Activated CD4-positive, alpha-beta T cell treated with anti-CD3 and anti-CD28 coated beads for 36 hours (primary cell): Measurements from ENCODE around the gene CABP4. TPM values are rescaled to one million over a fixed set of nuclear protein-coding genes. Genes with fewer than 3 reads are reported as not detected.

Experiments
- ATAC-seq: fragments of 200-7000 bp; cut with Tn5 transposase; one replicate; pipeline ENCODE4 v1.10.0; 2021; ENCODE audit warnings: mild to moderate bottlenecking, moderate library complexity
- CTCF ChIA-PET: fragments of 350-600 bp; sonication (Branson Sonifier 250); formaldehyde crosslinking; loops from one replicate; lab custom pipeline; 2021; ENCODE audit warnings: antibody characterized with exemption; lab: Charles Lee
- POLR2A ChIA-PET: fragments of 350-600 bp; sonication (Branson Sonifier 250); formaldehyde crosslinking; loops from one replicate; lab custom pipeline; 2021; ENCODE audit warnings: antibody characterized with exemption, inconsistent platforms; lab: Charles Lee
- DNase-seq: peaks from one replicate; pipeline ENCODE4 v3.0.0-alpha.2; 2020
- H3K27ac Mint-ChIP-seq: one replicate; pipeline ENCODE4 v1.8.0; 2021; ENCODE audit warnings: mixed read lengths
- H3K27me3 Mint-ChIP-seq: one replicate; pipeline ENCODE4 v1.8.0; 2021; ENCODE audit warnings: mixed read lengths
- H3K36me3 Mint-ChIP-seq: one replicate; pipeline ENCODE4 v1.8.0; 2021; ENCODE audit warnings: low read depth, mixed read lengths
- H3K4me1 Mint-ChIP-seq: one replicate; pipeline ENCODE4 v1.8.0; 2021; ENCODE audit warnings: mixed read lengths
- H3K4me3 Mint-ChIP-seq: one replicate; pipeline ENCODE4 v1.8.0; 2021; ENCODE audit warnings: mild to moderate bottlenecking, moderate library complexity, mixed read lengths
- H3K9me3 Mint-ChIP-seq: one replicate; pipeline ENCODE4 v1.8.0; 2021; ENCODE audit warnings: low read depth, mixed read lengths
- intact Hi-C, 2 experiments: fragments of 100-400 bp; cut with DNase I in 1 of 2; cut with micrococcal nuclease in 1 of 2; formaldehyde crosslinking; loops; one replicate each; pipeline versions ENCODE4 v1.14.2 to v1.15.1; 2022 to 2024; cut with DNase I, micrococcal nuclease
- total RNA-seq, 2 experiments: library from RNA; stranded (reverse); gene quantifications; one replicate each; pipeline ENCODE4 v1.2.3, GENCODE V29; 2021

Gene CABP4
- under 1 TPM; 0.37 to 0.46 TPM for total RNA-seq

DNA sequence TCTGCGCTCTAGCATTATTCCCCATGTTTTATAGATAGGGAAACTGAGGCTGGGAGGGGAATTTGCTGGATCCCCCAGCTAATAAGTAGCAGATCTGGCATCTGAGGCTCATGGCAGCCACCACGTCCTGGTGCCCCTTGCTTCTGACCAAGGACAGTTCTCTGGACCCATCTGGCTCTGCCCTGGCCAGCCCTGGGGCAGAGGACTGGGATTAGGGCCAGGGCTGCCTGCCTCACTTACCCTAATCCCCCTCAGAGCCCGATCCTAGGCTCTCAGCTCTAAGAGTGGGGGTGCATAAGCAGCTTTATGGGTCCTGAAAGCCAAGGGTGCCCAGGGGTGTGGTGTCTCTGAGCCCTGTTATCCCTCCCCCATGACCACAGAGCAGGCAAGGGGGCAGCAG, at the start of gene CABP4:
TSS of gene CABP4 (plus strand) at position 301 of the 400 bp plus-strand sequence. CDS start at position 371, 70 bp downstream.
- intact Hi-C loops, result no loop called here
- no peak within 1 kb of the TSS for H3K4me3 Mint-ChIP-seq
- POLR2A ChIA-PET, result no interaction called here
- no peaks in the 10 kb centered on the region for H3K9me3 Mint-ChIP-seq
- no peaks in the 10 kb centered on the region for H3K36me3 Mint-ChIP-seq
- CTCF ChIA-PET, result no interaction called here
- ATAC-seq (no peak), DNase-seq (no peak)
- H3K4me1 Mint-ChIP-seq, result peaks cover 7% of the 10 kb centered on the region
- H3K27ac Mint-ChIP-seq, result no peak within 1 kb of the TSS
- no peaks in the 10 kb centered on the region for H3K27me3 Mint-ChIP-seq

GRCh38 chr11:67405688-67406339, 49.3 kb upstream of the CABP4 start:
- ChIA-PET CTCF (interaction anchor here (1.0 to 5.2 kb wide), 5 partner anchors 10 to 165 kb away, joined by 3 to 34 read pairs (median 4); partner anchors contain the start of gene POLD4), POLR2A (interaction anchor here (2.5 kb wide), 1 partner anchor 14 kb away, joined by 14 read pairs; no protein-coding TSS in a partner anchor)
- Mint-ChIP-seq H3K4me1 (peaks cover 58% of the 10 kb centered on the region), H3K4me3 (peak overlapping the region; percentile 85), H3K9me3 (no peaks in the 10 kb centered on the region), H3K36me3 (peaks cover 45% of the 10 kb centered on the region), H3K27me3 (no peaks in the 10 kb centered on the region), H3K27ac (peak overlapping the region; percentile 87)
- DNase-seq (no peak), ATAC-seq (no peak)
- intact Hi-C loops, result loop anchor here (2.0 to 10.0 kb wide), 2 partner anchors 33 to 719 kb away; partner anchors contain the start of gene CHKA (in 1 of the 2)

GRCh38 chr11:67406420-67406968, 48.7 kb upstream of the CABP4 start:
- no peak for ATAC-seq
- POLR2A ChIA-PET, result interaction anchor here (0.6 kb wide), 1 partner anchor 178 kb away, joined by 8 read pairs; no protein-coding TSS in a partner anchor
- intact Hi-C loops, result loop anchor here (2.0 to 10.0 kb wide), 2 partner anchors 32 to 718 kb away; partner anchors contain the start of gene CHKA (in 1 of the 2)
- Mint-ChIP-seq H3K4me3 (peak overlapping the region; percentile 85), H3K4me1 (peaks cover 65% of the 10 kb centered on the region), H3K36me3 (peaks cover 43% of the 10 kb centered on the region), H3K27ac (peak overlapping the region; percentile 87), H3K27me3 (no peaks in the 10 kb centered on the region), H3K9me3 (no peaks in the 10 kb centered on the region)
- peak; percentile 18 for DNase-seq
- CTCF ChIA-PET, result interaction anchor here (1.2 to 1.3 kb wide), 3 partner anchors 12 to 63 kb away, joined by 3 to 8 read pairs (median 4); no protein-coding TSS in a partner anchor

DNA sequence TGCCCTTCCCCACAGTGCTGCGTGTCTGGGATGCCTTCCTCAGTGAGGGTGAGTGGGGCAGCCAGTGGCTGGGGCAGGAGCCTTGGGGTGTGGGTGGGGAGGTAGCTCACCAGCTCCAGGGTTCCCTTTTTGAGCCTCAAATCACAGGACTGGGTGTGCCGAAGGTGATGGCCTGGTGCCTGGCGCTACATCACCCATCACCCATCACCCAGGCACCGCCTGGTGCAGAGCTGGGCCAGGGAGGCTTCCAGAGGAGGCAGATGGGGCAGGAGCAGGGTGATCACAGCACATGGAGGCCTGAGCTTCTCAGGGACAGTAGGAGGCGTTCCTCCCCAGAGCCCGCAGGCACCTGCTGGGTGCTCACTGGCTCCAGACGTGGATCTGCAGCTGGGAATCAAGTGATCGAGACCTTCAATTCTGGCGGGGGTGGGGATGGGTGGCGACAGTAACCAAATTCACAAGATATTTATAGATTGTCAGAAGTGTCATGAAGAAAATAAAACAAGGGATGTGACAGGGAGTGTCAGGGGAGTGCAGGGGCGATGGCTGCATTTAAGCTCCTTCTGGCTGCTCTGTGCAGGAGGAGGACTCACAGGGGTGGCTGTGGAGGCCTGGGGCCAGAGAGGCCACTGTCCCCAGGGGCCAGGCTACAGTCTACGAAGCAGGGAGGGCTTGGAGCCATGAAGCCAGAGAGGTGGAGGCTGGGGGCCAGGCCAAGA, 48.0 kb upstream of the CABP4 start:
- ATAC-seq (no peak), DNase-seq (peak; percentile 61)
- Mint-ChIP-seq H3K36me3 (peaks cover 43% of the 10 kb centered on the region), H3K27ac (peak overlapping the region; percentile 87), H3K4me1 (peaks cover 71% of the 10 kb centered on the region), H3K9me3 (no peaks in the 10 kb centered on the region), H3K27me3 (no peaks in the 10 kb centered on the region), H3K4me3 (peak overlapping the region; percentile 85)
- ChIA-PET CTCF (interaction anchor here (1.0 to 1.3 kb wide), 6 partner anchors 11 to 98 kb away, joined by 3 to 8 read pairs (median 4); partner anchors contain the start of gene PITPNM1), POLR2A (interaction anchor here (0.6 to 3.0 kb wide), 5 partner anchors 11 to 178 kb away, joined by 3 to 13 read pairs (median 4); partner anchors contain the start of genes PTPRCAP and RPS6KB2)
- intact Hi-C loops, result loop anchor here (1.0 to 10.0 kb wide), 3 partner anchors 9 to 718 kb away; partner anchors contain the start of gene CHKA (in 1 of the 2)

DNA sequence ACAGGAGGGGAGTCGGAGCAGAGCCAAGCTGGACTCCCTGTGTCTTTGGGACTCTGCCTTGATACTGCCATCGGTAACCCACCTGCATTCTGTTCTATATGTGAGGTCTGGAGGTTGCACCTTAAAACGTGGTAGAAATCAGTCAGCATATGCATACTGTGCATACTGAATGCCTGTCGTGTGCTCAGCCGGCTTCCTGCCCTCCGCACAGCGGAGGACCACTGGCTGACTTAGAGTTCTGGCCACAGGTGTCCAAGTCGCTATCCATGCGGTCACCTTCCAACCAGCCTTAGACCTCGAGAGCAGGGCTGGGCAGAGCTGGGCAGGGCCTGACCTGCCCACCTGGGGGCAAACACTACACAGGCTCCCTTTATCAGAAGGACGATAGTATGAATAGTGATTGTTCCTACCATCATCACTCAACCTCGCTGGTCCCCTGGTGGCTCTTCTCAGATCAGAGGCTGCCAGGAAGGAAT, 47.4 kb upstream of the CABP4 start:
- CTCF ChIA-PET, result interaction anchor here (0.6 to 2.1 kb wide), 8 partner anchors 10 to 100 kb away, joined by 3 to 10 read pairs (median 4); partner anchors contain the start of gene PITPNM1
- Mint-ChIP-seq H3K4me3 (peak overlapping the region; percentile 85), H3K36me3 (peaks cover 43% of the 10 kb centered on the region), H3K9me3 (no peaks in the 10 kb centered on the region), H3K27ac (peak overlapping the region; percentile 87), H3K27me3 (no peaks in the 10 kb centered on the region), H3K4me1 (peaks cover 74% of the 10 kb centered on the region)
- ATAC-seq (no peak), DNase-seq (no peak)
- intact Hi-C loops, result loop anchor here (1.0 to 10.0 kb wide), 3 partner anchors 9 to 717 kb away; partner anchors contain the start of gene CHKA (in 1 of the 2)
- POLR2A ChIA-PET, result interaction anchor here (0.6 to 3.0 kb wide), 4 partner anchors 11 to 43 kb away, joined by 3 to 13 read pairs (median 4); partner anchors contain the start of genes PTPRCAP and RPS6KB2

DNA sequence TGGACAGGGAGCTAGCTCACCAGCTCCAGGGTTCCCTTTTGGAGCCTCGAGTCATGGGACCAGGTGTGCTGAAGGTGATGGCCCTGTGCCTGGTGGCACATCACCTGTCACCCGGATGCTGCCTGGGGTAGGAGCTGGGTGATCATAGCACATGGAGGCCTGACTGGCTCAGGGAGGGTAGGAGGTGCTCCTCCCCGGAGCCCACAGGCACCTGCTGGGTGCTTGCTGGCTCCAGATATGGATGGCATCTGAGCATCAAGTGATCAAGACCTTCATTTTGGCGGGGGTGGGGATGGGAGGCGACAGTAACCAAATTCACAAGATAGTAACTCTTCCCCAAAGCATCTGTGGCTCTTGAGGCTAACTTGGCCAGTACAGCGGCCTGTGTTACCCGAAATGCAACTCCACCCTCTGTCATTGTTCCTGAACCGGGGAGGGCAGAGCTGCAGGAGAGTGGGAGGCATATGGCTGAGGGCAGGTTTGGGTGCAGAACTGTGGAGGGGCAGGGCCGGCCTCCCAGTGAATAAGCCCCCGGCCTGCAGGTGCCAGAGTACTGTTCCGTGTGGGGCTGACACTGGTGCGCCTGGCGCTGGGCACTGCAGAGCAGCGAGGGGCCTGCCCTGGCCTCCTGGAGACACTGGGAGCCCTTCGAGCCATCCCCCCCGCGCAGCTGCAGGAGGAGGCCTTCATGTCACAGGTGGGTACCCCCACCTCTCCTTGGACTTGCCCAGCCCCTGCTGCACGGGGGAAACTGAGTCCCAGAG, 46.5 kb upstream of the CABP4 start:
- Mint-ChIP-seq H3K9me3 (no peaks in the 10 kb centered on the region), H3K36me3 (peaks cover 43% of the 10 kb centered on the region), H3K27me3 (no peaks in the 10 kb centered on the region), H3K27ac (peak overlapping the region; percentile 87), H3K4me1 (peaks cover 75% of the 10 kb centered on the region), H3K4me3 (peak overlapping the region; percentile 85)
- ATAC-seq, result peak; percentile 1
- DNase-seq, result peak; percentile 52
- intact Hi-C loops, result loop anchor here in 1 of 2 experiments (10.0 kb wide), 1 partner anchor 716 kb away; the partner anchor contains the start of gene CHKA
- ChIA-PET CTCF (interaction anchor here (0.6 to 2.1 kb wide), 9 partner anchors 10 to 141 kb away, joined by 3 to 10 read pairs (median 3); no protein-coding TSS in a partner anchor), POLR2A (interaction anchor here (0.9 to 3.0 kb wide), 2 partner anchors 10 to 28 kb away, joined by 3 to 13 read pairs; no protein-coding TSS in a partner anchor)

DNA sequence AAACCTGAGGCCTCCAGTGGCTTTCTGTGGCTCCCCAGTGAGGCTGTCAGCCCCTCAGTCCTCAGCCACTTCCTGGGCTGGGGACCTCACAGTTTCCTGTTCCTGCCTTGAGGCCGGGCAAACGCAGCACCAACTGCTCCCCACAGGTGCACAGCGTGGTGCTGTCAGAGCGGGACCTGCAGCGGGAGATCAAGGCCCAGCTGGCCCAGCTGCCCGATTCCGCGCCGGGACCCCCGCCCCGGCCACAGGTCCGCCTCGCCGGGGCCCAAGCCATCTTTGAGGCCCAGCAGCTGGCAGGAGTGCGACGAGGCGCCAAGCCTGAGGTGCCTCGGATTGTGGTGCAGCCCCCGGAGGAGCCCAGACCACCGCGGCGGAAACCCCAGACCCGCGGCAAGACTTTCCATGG, 45.9 kb upstream of the CABP4 start:
- POLR2A ChIA-PET, result interaction anchor here (0.9 to 3.0 kb wide), 2 partner anchors 9 to 27 kb away, joined by 3 to 13 read pairs; no protein-coding TSS in a partner anchor
- no peaks in the 10 kb centered on the region for H3K27me3 Mint-ChIP-seq
- DNase-seq (peak; percentile 84), ATAC-seq (peak; percentile 62)
- peaks cover 43% of the 10 kb centered on the region for H3K36me3 Mint-ChIP-seq
- intact Hi-C loops, result loop anchor here in 1 of 2 experiments (10.0 kb wide), 1 partner anchor 716 kb away; the partner anchor contains the start of gene CHKA
- H3K4me1 Mint-ChIP-seq, result peaks cover 74% of the 10 kb centered on the region
- CTCF ChIA-PET, result interaction anchor here (0.7 to 2.1 kb wide), 6 partner anchors 9 to 141 kb away, joined by 3 to 10 read pairs (median 3); no protein-coding TSS in a partner anchor
- peak overlapping the region; percentile 85 for H3K4me3 Mint-ChIP-seq
- H3K9me3 Mint-ChIP-seq, result no peaks in the 10 kb centered on the region
- H3K27ac Mint-ChIP-seq, result peak overlapping the region; percentile 87

DNA sequence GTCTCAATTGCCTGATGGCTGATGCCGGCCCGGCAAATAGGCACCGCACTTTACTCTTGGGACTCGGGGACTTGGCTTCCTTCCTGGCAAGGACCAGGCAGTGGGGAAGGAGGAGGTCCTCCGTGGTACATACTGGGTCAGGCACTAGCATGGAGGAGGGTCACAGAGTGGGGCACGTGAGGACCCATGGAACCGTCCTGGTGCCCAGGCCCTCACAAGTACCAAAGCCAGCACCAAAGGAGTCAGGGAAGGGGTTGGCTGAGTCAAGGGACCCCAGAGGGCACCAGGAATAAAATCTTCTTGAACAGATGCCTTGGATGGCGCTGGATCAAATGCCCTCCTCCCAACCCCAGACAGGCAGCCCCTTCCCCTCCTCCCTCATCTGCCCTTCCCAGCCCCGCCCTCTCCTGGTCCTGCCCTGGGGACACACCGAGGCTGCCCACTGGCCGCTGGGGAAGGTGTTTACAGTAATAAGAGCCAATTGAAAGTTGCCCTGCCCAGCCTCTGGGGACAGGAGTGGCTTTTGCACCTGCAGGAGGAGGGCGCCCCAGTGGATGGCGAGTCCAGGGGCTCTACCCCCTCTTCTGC, 45.3 kb upstream of the CABP4 start:
- CTCF ChIA-PET, result interaction anchor here (0.9 to 2.1 kb wide), 3 partner anchors 9 to 80 kb away, joined by 3 to 10 read pairs (median 4); no protein-coding TSS in a partner anchor
- POLR2A ChIA-PET, result interaction anchor here (3.0 kb wide), 1 partner anchor 8 kb away, joined by 13 read pairs; no protein-coding TSS in a partner anchor
- peaks cover 39% of the 10 kb centered on the region for H3K36me3 Mint-ChIP-seq
- peaks cover 76% of the 10 kb centered on the region for H3K4me1 Mint-ChIP-seq
- no peaks in the 10 kb centered on the region for H3K9me3 Mint-ChIP-seq
- peak overlapping the region; percentile 87 for H3K27ac Mint-ChIP-seq
- intact Hi-C loops, result loop anchor here in 1 of 2 experiments (10.0 kb wide), 1 partner anchor 715 kb away; the partner anchor contains the start of gene CHKA
- no peaks in the 10 kb centered on the region for H3K27me3 Mint-ChIP-seq
- DNase-seq (peak; percentile 44), ATAC-seq (no peak)
- H3K4me3 Mint-ChIP-seq, result peak overlapping the region; percentile 85

- Mint-ChIP-seq H3K4me1 (peaks cover 80% of the 10 kb centered on the region), H3K36me3 (peaks cover 34% of the 10 kb centered on the region), H3K4me3 (peak overlapping the region; percentile 85), H3K9me3 (no peaks in the 10 kb centered on the region), H3K27me3 (no peaks in the 10 kb centered on the region), H3K27ac (peak overlapping the region; percentile 58)
- ChIA-PET POLR2A (no interaction called here), CTCF (no interaction called here)
- intact Hi-C loops, result no loop called here
- DNase-seq, result no peak
- no peak for ATAC-seq
Observed at GRCh38 chr11:67410369-67410831, 44.8 kb upstream of the CABP4 start.
